HL-60/S4 (cell line): ENCODE data around the gene SAMD9.

Experiments
- in situ Hi-C: fragments of 300-500 bp; cut with MboI; formaldehyde crosslinking; loops from 2 replicates; pipeline ENCODE4 v1.14.3; 2022; ENCODE audit warnings: low sequenced_read_pairs

The SAMD9 gene

GRCh38 chr7:93120592-93121549 lies 3.1 kb upstream of the SAMD9 start:
- in situ Hi-C loops, result no loop called here

GRCh38 chr7:93119191-93119905 lies 1.6 kb upstream of the SAMD9 start:
- in situ Hi-C loops, result no loop called here

GRCh38 chr7:93117327-93117726 lies 452 bp downstream of the SAMD9 start:
- in situ Hi-C loops, result no loop called here

GRCh38 chr7:93115796-93116195 lies 2.0 kb downstream of the SAMD9 start:
- in situ Hi-C loops, result no loop called here

GRCh38 chr7:93108003-93108402 lies 9.8 kb downstream of the SAMD9 start:
- in situ Hi-C loops, result no loop called here

- in situ Hi-C loops, result no loop called here
Observed at GRCh38 chr7:93097388-93097787, 20.4 kb downstream of the SAMD9 start.

- in situ Hi-C loops, result no loop called here
Observed at GRCh38 chr7:93092757-93093370, 24.9 kb downstream of the SAMD9 start.

- in situ Hi-C loops, result loop anchor here (25.0 kb wide), 1 partner anchor 436 kb away; no protein-coding TSS in a partner anchor
Observed at GRCh38 chr7:93073357-93073756, 44.4 kb downstream of the SAMD9 start.

- in situ Hi-C loops, result loop anchor here (25.0 kb wide), 1 partner anchor 425 kb away; no protein-coding TSS in a partner anchor
Observed at GRCh38 chr7:93062599-93062998, 55.2 kb downstream of the SAMD9 start.

- in situ Hi-C loops, result loop anchor here (25.0 kb wide), 1 partner anchor 424 kb away; no protein-coding TSS in a partner anchor
Observed at GRCh38 chr7:93060865-93061264, 56.9 kb downstream of the SAMD9 start.

- in situ Hi-C loops, result loop anchor here (25.0 kb wide), 1 partner anchor 423 kb away; no protein-coding TSS in a partner anchor
Observed at GRCh38 chr7:93060025-93060424, 57.8 kb downstream of the SAMD9 start.

GRCh38 chr7:93056621-93057020 lies 61.2 kb downstream of the SAMD9 start:
- in situ Hi-C loops, result loop anchor here (25.0 kb wide), 1 partner anchor 419 kb away; no protein-coding TSS in a partner anchor

- in situ Hi-C loops, result loop anchor here (25.0 kb wide), 1 partner anchor 418 kb away; no protein-coding TSS in a partner anchor
Observed at GRCh38 chr7:93055543-93056107, 62.2 kb downstream of the SAMD9 start.

GRCh38 chr7:93054975-93055374 lies 62.8 kb downstream of the SAMD9 start:
- in situ Hi-C loops, result loop anchor here (25.0 kb wide), 1 partner anchor 418 kb away; no protein-coding TSS in a partner anchor

GRCh38 chr7:93053949-93054943 lies 63.5 kb downstream of the SAMD9 start:
- in situ Hi-C loops, result loop anchor here (25.0 kb wide), 1 partner anchor 417 kb away; no protein-coding TSS in a partner anchor

GRCh38 chr7:93053209-93053948 lies 64.4 kb downstream of the SAMD9 start:
- in situ Hi-C loops, result loop anchor here (25.0 kb wide), 1 partner anchor 416 kb away; no protein-coding TSS in a partner anchor

GRCh38 chr7:93051660-93052059 lies 66.1 kb downstream of the SAMD9 start:
- in situ Hi-C loops, result loop anchor here (25.0 kb wide), 1 partner anchor 414 kb away; no protein-coding TSS in a partner anchor
